ENCODE measurements around the gene TEKT5.
"Not testable (repeated sequence)": the region's sequence is repeated elsewhere in the genome, so short reads cannot be mapped to it uniquely, and the experiment has no call there.

Gene TEKT5

GRCh38 chr16:10657925-10658324 is 36.8 kb downstream of the TEKT5 start:
- no peak for DNase-seq

DNA sequence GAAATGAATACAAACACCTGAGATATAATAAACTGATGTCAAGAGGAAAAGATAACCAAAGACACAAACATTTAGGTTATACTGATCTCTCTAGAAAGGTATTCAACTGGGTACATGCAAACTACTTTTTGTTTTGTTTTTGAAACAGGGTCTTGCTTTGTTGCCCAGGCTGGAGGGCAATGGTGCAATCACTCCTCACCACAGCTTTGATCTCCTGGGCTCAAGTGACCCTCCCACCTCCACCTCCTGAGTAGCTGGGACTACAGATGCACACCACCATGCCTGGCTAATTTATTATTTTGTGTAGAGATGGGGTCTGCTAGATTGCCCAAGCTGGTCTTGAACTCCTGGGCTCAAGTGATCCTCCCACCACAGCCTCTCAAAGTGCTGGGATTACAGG is 38.1 kb downstream of the TEKT5 start:
- no peak for DNase-seq

DNA sequence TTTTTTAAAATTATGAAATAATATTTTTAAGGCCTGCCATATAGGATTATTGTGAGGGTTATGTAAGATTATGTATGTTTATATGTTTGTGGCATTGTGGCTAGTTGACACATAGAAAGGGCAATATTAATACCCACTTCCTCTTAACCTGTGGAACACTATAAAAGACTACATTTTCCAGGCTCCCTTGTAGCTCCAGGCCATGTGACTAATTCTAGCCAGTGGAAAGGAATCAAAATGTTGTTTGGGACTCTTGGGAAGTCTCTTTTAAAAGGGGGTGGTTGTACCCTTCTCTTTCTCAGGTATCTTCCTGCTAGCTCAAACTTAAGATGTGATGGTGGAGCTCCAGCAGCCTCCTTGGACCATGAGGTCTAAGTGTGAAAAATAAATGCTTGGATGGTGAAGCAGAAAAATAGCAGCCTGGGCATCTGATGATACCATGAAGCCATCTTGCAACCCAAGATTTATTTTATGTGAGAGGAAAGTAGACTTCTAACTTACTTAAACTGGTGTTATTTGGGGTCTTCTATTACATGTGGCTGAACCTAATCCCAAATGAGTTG is 39.2 kb downstream of the TEKT5 start:
- DNase-seq: no peak

DNA sequence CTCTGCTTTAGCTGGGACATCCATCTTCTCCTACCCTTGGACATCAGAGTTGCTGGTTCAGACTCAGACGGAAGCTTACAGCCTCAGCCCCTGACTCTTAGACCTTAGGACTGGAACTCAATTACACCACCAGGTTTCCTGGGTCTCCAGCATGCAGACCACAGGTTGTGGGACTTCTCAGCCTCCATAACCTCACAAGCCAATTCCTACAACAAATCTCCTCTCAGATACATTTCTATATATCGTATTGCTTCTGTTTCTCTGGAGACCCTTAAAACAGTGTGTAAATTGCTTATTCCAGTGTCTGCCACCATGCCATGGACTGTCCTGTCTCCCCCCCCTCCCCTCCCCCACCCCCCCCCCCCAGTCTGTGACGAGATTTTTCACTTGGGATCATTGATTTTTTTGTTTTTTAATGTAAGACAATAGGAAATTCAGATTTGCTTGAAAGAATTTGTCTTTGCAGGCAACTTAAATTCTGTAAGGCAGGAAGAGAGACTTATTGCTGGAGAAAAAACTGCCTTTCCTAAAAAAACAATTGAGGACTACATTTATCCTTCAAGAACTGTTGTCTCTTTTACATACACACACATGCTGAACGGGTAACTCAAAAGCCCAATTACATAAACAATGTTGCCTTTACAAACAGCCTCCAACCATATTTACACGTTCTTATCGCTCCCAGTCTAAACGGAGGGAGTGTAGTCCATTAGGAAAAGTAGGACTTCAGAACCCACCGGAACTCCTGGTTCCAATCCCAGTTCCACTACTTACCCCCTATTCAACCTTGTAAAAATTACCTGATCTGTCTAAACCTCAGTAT is 39.9 kb downstream of the TEKT5 start:
- DNase-seq: no peak

DNA sequence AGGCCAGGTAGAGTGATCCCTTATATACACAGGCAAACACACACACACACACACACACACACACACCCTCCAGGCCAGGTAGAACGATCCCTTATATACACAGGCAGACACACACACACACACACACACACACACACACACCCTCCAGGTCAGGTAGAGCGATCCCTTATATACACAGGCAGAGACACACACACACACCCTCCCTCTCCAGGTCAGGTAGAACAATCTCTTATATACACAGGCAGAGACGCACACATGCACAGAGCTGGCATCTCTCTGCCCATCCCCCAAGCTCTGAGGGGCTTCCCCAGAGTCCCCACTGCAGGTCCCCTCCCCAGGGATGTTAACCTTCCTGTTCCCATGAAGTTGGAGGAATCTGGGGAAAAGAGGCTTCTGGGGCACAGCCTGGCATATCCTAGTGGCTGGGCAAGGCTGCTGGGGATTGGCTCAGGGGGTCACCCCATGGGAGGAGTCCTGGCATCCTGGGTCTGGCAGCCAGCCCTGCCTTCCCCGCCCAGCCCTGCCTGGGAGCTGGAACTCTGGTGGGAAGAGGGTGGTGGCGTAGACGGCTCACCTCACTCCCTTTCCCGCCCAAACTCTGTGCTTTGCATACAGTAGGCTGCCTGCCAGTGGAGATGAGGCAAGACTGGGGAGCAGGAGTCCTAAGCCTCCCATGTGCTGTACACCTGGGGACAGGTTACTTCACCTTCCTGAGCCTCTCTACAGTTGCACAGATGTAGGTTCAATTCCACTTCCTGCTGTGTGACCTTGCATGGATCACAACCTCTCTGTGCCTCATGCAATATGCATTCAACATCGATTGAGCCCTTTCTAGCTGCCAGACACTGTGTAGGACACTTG is 41.8 kb downstream of the TEKT5 start:
- no peak for DNase-seq

DNA sequence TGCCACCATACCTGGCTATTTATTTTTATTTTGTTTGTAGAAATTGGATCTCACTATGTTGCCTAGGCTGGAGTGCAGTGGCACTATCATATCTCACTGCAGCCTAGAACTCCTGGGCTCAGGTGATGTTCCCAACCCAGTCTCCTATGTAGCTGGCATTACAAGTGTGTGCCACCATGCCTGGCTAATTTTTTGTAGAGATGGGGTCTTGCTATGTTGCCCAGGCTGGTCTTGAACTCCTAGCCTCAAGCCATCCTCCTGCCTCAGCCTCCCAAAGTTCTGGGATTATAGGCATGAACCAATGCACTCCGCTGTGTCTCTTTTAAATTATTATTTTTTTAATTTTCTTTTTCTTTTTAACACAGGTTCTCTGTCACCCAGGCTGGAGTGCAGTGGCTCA is 45.6 kb downstream of the TEKT5 start:
- DNase-seq: not testable (repeated sequence)

- no peak for DNase-seq
Observed at GRCh38 chr16:10647721-10648296, 46.9 kb downstream of the TEKT5 start.

- DNase-seq: no peak
Observed at GRCh38 chr16:10647264-10647720, 47.4 kb downstream of the TEKT5 start.

- no peak for DNase-seq
Observed at GRCh38 chr16:10646581-10647263, 48.0 kb downstream of the TEKT5 start.

- DNase-seq: no peak
Observed at GRCh38 chr16:10646228-10646580, 48.5 kb downstream of the TEKT5 start.

DNA sequence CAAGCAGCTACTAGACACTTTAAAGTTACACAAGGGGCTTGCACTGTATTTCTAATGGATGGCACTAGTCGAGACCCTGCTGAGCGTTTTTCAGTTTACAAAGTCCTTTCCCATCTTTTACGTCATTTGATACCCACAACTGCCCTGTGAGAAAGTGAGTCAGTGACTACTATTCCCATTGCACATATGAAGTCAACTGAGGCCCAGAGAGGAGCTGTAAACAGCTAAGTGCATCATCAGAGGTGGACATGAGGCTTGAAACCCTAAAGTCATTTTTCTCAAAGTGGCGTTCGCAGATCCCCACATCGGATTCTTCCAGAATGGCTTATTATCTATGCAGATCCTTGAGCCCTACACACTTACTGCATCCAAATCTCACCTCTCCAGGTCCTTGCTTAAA is 50.6 kb downstream of the TEKT5 start:
- no peak for DNase-seq

- DNase-seq: no peak
Observed at GRCh38 chr16:10642964-10643363, 51.8 kb downstream of the TEKT5 start.

DNA sequence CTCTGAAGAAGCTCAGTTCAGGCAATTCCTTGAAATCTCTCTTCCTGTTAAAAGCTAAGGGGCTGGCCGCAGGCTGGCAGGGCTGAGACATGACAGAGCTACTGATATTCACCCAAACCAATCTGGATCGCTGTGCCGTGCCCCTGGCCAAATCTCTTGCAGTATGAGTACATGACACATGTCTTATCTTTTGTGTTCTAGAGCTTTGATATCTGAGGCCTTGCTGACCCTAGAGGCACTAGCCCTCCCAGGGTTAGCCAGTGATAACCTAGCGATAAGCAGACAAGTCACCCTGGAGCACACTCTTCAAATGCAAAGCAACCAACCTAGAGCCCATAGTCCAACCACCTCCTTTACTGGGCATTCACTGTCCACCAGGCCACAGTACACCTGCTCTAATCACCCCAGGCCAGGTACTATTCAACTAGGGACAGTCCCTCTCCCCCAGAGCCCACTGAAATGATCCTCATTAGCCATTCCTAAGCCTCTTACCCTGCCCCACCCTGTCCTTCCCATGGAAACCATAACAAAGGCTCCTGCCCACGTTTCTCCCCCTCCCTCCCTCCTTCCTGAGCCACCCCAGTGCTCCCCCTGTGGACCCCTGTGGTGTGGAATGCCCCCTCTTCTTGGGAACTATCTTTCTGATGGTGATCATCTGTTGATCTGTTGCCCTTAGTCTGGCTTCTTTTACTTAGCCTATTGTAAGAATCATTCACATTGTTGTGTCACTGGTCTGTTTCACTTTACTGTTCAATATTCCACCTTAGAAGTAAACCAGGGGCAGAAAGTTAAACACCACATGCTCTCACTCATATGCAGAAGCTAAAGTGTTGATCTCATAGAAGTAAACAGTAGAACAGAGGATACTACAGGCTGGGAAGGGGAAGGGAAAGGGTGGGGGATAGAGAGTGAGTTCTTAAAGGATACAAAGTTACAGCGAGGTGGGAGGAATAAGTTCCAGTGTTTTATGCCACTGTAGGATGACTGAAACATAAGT is 52.5 kb downstream of the TEKT5 start:
- no peak for DNase-seq

DNA sequence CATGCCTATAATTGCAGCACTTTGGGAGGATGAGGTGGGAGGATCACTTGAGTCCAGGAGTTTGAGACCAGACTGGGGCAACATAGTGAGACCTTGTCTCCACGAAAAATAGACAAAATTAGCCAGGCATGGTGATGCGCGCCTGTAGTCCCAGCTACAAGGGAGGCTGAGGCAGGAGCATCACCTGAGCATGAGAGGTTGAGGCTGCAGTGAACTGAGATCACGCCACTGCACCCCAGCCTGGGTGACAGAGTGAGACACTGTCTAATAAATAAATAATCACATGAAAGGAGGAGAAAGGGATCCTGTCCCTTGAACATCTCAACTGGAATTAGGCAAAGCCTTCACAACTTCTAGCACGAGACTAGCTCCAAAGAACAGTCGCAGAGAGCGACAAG is 53.2 kb downstream of the TEKT5 start:
- DNase-seq: no peak

GRCh38 chr16:10640934-10641333 is 53.8 kb downstream of the TEKT5 start:
- no peak for DNase-seq

DNA sequence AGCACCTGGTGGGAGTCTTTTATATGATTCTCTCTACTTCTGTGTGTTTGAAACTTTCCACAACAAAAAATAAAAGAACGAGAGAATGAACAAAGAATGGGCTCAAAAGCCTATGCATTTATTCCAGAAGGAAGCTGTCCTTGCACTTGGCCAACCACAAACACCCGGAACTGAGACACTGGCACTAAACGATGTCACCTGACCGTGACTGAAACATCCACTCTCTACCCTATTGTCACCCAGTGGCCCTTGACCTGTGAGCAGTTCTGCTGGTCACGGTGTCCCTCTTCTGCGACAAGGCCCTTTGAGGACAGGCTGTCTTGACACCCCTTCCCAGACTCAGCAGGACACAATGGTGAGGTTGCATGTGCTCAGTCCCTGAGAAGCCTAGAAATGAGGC is 56.6 kb downstream of the TEKT5 start:
- no peak for DNase-seq

DNA sequence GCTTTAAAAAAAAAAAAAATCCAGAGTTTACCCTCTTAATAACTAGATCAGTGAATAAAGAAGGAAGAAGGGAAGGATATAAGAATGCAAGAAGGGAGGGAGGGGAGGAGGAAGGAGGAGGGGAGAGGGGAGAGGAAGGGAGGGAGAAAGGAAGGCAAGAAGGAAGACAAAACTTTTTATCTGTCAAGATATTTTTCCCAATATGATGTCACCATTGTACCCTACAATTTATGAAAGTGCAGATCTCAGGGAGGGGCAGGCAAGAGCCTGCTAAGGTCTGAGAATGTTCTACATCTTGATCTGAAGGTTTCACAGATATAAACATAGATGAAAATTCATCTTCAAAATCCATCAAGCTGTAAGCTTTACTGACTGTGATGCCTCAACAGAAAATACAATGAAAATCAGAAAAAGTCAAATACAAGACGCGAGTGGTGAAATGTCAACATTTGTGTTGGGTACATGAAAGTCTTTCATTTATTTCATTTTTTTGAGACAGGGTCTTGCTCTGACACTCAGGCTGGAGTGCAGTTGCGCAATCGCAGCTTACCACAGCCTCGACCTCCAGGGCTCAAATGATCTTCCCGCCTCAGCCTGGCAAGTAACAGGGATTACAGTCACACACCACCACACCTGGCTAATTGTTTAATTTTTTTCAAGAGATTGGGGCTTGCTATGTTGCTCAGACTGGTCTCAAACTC is 57.2 kb downstream of the TEKT5 start:
- DNase-seq: no peak

- DNase-seq: no peak
Observed at GRCh38 chr16:10635365-10636021, 59.2 kb downstream of the TEKT5 start.

GRCh38 chr16:10633429-10633828 is 61.3 kb downstream of the TEKT5 start:
- not testable (repeated sequence) for DNase-seq

DNA sequence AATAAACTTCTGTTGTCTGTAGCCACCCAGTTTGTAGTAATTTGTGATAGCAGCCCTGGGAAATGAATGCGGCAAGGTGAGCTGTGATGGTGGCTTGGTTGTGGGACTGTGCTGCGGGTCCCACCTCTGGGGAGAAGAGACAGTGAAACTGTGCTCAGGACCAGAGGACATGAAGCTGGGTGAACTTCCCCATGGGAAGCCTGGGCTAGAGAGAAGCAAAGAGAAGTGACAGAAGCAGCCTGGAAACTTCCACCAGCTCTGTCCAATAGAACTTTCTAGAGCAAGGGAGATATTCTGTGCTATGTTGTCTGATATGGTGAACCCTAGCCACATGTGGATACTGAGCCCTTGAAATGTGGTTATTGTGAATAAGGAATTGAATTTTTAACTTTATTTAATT is 62.8 kb downstream of the TEKT5 start:
- peak; percentile 21 for DNase-seq
